Measurements from ENCODE around the gene ZSWIM2.

DNA sequence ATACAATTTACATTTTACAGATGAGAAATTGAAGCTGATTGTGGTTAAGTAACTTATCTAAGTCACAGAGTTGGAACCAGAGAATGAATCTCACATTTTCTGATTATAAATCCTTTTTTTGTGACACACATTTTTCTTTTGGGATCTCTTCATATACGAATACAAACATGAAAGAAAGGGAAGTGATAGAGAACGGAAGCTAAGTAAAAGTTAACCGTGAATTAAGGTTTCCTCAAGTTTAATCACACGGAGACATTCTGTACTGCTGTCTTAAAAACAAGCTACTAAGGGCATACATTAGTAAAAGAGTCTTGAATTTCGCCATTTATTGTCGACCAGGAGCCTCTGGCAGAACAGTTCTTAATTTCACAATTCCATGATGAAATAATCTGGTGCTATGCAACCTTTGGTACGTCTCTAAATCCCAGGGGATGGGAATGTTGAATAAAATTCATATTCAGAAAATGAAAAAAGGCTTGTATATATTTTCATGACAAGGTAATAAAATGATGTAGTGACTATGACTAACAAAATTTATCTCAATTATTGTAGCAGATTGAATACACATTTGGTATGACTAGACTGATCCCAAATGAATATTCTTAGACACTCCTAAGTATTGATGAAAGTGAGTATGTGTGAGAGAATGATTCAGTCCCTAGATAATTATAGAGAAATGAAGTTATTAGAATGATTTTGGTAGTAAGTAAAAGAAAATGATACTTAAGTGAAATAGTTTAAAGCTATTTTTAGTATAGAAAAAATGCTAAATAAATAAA is 40.3 kb upstream of the ZSWIM2 start:
- TF ChIP-seq EZH2 (IDR thresholded peaks at IDR 0.05; ENCODE audit: borderline replicate concordance, low read length), result no peak
- TF ChIP-seq, protein P1, sequence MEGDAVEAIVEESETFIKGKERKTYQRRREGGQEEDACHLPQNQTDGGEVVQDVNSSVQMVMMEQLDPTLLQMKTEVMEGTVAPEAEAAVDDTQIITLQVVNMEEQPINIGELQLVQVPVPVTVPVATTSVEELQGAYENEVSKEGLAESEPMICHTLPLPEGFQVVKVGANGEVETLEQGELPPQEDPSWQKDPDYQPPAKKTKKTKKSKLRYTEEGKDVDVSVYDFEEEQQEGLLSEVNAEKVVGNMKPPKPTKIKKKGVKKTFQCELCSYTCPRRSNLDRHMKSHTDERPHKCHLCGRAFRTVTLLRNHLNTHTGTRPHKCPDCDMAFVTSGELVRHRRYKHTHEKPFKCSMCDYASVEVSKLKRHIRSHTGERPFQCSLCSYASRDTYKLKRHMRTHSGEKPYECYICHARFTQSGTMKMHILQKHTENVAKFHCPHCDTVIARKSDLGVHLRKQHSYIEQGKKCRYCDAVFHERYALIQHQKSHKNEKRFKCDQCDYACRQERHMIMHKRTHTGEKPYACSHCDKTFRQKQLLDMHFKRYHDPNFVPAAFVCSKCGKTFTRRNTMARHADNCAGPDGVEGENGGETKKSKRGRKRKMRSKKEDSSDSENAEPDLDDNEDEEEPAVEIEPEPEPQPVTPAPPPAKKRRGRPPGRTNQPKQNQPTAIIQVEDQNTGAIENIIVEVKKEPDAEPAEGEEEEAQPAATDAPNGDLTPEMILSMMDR (IDR thresholded peaks at IDR 0.05; ENCODE audit: low read length), result no peak
